ENCODE data around the gene CCL19.

CCL19 gene

GRCh38 chr9:34671307-34671706, 19.8 kb downstream of the CCL19 start:
- Histone ChIP-seq H3K9ac (ENCODE audit: low read depth, low read length) (no peak overlapping the region), H3K79me2 (ENCODE audit: insufficient read depth, low read length) (no peaks in the 10 kb centered on the region), H3K27me3 (ENCODE audit: insufficient read depth, low read length, poor library complexity) (peaks cover 6% of the 10 kb centered on the region), H3K9me3 (ENCODE audit: insufficient read depth, low read length, severe bottlenecking) (no peaks in the 10 kb centered on the region), H3K4me1 (ENCODE audit: insufficient read depth, low read length) (no peaks in the 10 kb centered on the region), H2AFZ (ENCODE audit: low read depth, low read length) (no peak overlapping the region), H3K36me3 (ENCODE audit: insufficient read depth, low read length) (no peaks in the 10 kb centered on the region), H3K4me3 (ENCODE audit: low read depth in 1 of 2, low read length in 2 of 2) (no peak overlapping the region), H4K20me1 (ENCODE audit: insufficient read depth, low read length) (no peaks in the 10 kb centered on the region), H3K4me2 (ENCODE audit: insufficient read depth, low read length) (no peak overlapping the region), H3K27ac (ENCODE audit: low read length) (no peak overlapping the region)
- ATAC-seq (ENCODE audit: insufficient read depth, low read depth) (no peak), DNase-seq (no peak)
- no peak for TF ChIP-seq EZH2 (IDR thresholded peaks at IDR 0.05; ENCODE audit: borderline replicate concordance, low read depth, low read length, severe bottlenecking)
- no peak for TF ChIP-seq CTCF (IDR thresholded peaks at IDR 0.05; ENCODE audit: borderline replicate concordance, extremely low read depth, low read length, poor library complexity, severe bottlenecking)

- no peaks in the 10 kb centered on the region for H3K4me1 ChIP-seq (ENCODE audit: insufficient read depth, low read length)
- no peaks in the 10 kb centered on the region for H3K79me2 ChIP-seq (ENCODE audit: insufficient read depth, low read length)
- no peak overlapping the region for H3K4me2 ChIP-seq (ENCODE audit: insufficient read depth, low read length)
- H4K20me1 ChIP-seq (ENCODE audit: insufficient read depth, low read length) = no peaks in the 10 kb centered on the region
- H3K9ac ChIP-seq (ENCODE audit: low read depth, low read length) = no peak overlapping the region
- H3K27me3 ChIP-seq (ENCODE audit: insufficient read depth, low read length, poor library complexity) = peaks cover 6% of the 10 kb centered on the region
- no peaks in the 10 kb centered on the region for H3K36me3 ChIP-seq (ENCODE audit: insufficient read depth, low read length)
- H3K4me3 ChIP-seq (ENCODE audit: low read depth in 1 of 2, low read length in 2 of 2) = no peak overlapping the region
- no peak for DNase-seq
- TF ChIP-seq EZH2 (IDR thresholded peaks at IDR 0.05; ENCODE audit: borderline replicate concordance, low read depth, low read length, severe bottlenecking) (no peak), CTCF (IDR thresholded peaks at IDR 0.05; ENCODE audit: borderline replicate concordance, extremely low read depth, low read length, poor library complexity, severe bottlenecking) (no peak)
- H3K27ac ChIP-seq (ENCODE audit: low read length) = no peak overlapping the region
- H3K9me3 ChIP-seq (ENCODE audit: insufficient read depth, low read length, severe bottlenecking) = no peaks in the 10 kb centered on the region
- ATAC-seq (ENCODE audit: insufficient read depth, low read depth) = no peak
- H2AFZ ChIP-seq (ENCODE audit: low read depth, low read length) = no peak overlapping the region
These were observed 21.1 kb downstream of the CCL19 start for GRCh38 chr9:34669809-34670562.

GRCh38 chr9:34665381-34666250, 25.5 kb downstream of the CCL19 start:
- no peak for DNase-seq
- H3K9me3 ChIP-seq (ENCODE audit: insufficient read depth, low read length, severe bottlenecking) = no peaks in the 10 kb centered on the region
- H3K27ac ChIP-seq (ENCODE audit: low read length) = no peak overlapping the region
- H2AFZ ChIP-seq (ENCODE audit: low read depth, low read length) = no peak overlapping the region
- H3K4me3 ChIP-seq (ENCODE audit: low read depth in 1 of 2, low read length in 2 of 2) = no peak overlapping the region
- no peak for ATAC-seq (ENCODE audit: insufficient read depth, low read depth)
- H3K4me2 ChIP-seq (ENCODE audit: insufficient read depth, low read length) = no peak overlapping the region
- no peak overlapping the region for H3K9ac ChIP-seq (ENCODE audit: low read depth, low read length)
- peaks cover 6% of the 10 kb centered on the region for H3K27me3 ChIP-seq (ENCODE audit: insufficient read depth, low read length, poor library complexity)
- H4K20me1 ChIP-seq (ENCODE audit: insufficient read depth, low read length) = no peaks in the 10 kb centered on the region
- H3K36me3 ChIP-seq (ENCODE audit: insufficient read depth, low read length) = no peaks in the 10 kb centered on the region
- peaks cover 21% of the 10 kb centered on the region for H3K4me1 ChIP-seq (ENCODE audit: insufficient read depth, low read length)
- H3K79me2 ChIP-seq (ENCODE audit: insufficient read depth, low read length) = no peaks in the 10 kb centered on the region
- no peak for TF ChIP-seq CTCF (IDR thresholded peaks at IDR 0.05; ENCODE audit: borderline replicate concordance, extremely low read depth, low read length, poor library complexity, severe bottlenecking)
- TF ChIP-seq EZH2 (IDR thresholded peaks at IDR 0.05; ENCODE audit: borderline replicate concordance, low read depth, low read length, severe bottlenecking) = no peak
